DMS79 treated with DMSO at 0.1 percent for 48 hours (cell line): Measurements from ENCODE around the gene GALNT18.

ENCODE experiments used
- DNase-seq: peaks from one replicate; lab custom pipeline; 2025; lab: John Stamatoyannopoulos, UW

GALNT18 gene

DNA sequence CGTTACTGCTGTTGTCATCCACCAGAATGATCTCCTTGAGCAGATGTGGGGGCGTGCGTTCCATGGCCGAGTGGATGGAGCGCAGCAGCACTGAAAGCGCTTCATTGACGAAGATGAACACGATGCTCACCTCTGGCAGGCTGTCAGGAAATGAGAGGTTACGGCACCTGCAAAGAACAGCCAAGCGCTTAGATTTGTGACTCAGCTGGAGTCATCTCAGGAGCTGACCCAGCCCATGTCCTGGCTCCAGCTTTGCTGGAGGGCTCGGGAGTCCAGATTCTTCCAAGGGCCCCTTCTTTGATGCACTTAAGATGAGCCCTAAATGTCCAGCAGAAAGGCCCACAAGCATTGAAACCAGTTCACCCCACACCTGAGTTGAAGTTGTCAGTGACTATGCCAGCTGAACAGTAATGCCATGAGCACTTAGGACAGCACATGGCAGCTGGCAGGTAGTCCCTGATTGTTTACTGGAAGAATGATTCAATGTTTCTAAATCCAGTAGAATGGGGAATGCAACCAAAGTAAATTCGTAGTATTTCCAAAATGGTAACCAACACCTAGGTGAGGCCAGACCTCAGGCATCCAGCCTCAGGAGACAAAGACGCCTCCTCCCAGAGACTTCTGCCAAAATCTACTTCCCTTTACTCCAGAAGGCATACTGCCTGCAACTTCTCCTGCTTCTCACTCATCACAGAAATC is 189.0 kb downstream of the GALNT18 start:
- no peak for DNase-seq

DNA sequence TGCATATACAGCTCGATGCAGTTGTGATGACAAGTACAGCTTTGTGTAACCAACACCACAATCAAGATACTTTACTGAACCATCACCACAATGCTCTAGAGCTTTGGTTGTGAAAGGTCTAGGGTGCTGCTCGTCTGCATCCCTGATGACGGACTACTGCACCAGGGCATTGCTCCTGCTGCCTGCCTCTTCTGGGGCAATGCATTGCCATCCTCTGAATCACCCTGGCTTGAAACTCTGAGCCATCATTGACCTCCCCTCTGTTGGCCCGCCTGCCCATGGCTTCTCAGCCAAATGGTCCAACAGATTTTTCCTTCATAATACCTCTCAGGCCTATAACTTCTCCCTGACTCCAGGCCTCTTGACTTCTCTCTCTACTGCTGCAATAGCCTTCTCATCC is 191.4 kb downstream of the GALNT18 start:
- DNase-seq, result no peak

DNA sequence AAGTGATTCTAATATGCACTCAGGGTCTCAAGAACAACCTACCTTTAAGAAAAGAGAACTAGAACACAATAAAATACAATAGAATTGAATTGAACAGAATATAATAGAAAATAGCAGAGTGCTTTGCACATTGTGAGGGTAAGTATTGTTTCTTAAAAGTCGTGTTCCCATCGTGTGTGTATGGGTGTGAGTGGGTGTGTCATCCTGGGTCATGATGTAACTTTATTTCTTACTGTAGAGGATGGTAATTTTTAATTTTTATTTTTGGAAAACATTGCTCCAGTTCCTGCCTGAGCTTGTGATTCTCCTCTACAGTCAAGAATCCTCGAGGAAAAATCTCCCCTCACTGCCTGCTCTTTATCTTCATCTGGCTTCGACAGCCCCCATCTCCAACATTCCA is 193.1 kb downstream of the GALNT18 start:
- DNase-seq, result no peak

GRCh38 chr11:11427542-11427941 is 194.3 kb downstream of the GALNT18 start:
- DNase-seq, result peak; percentile 27

DNA sequence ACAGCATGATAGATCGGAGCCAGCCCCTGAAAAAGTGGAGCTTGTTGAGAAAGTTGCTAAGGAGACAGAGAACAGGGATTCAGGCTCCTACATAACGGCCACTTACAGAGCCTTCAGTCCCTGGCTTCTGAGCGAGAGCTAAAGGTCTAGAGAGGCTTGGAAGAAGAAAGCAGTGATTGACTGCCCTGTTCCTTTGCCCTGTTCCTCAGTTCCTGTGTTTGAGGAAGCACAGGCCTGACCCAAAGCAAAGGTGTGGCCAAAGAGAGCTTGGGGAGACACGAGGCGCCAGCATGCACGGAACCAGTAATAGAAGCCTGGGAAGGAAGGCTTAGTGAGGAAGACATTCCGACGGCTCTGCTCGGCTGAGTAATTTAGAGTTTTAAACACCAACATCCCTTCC is 194.7 kb downstream of the GALNT18 start:
- DNase-seq, result no peak

- no peak for DNase-seq
Measured at GRCh38 chr11:11426226-11426952, 195.4 kb downstream of the GALNT18 start.

GRCh38 chr11:11425806-11426205 is 196.0 kb downstream of the GALNT18 start:
- no peak for DNase-seq

GRCh38 chr11:11424688-11425087 is 197.1 kb downstream of the GALNT18 start:
- DNase-seq, result no peak

DNA sequence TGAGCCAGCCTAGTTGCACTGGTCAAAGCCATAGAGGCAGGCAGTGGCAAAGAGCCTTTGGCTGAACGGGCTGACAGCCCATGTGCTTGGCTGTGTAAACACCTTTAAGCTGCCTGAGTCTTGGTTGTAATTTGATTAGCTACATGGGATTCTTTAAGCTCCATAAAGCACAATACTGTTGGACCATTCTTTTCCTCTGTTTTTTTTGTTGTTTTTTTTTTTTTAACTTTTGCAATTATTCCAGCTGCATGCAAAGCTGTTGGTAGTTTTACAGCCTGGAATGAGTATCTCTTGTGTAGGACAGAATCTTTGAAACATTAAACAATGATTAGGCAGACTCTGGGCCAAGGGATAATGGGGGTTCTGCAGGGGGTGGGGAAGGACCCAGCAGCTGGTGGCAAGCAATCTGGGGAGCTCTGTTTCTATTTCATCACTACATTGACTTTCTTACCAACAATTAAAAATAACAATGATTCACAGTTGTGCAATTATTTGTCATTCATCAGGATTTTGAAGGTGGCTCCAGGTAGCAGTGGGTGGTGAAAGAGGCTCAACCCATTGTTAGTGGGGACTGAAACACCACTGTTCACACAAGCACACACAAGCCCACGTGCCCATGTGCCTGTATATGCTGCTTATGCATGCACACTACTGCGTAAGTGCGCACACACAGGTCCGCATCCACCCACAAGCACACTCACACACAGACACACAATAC is 199.2 kb downstream of the GALNT18 start:
- peak; percentile 81 for DNase-seq

DNA sequence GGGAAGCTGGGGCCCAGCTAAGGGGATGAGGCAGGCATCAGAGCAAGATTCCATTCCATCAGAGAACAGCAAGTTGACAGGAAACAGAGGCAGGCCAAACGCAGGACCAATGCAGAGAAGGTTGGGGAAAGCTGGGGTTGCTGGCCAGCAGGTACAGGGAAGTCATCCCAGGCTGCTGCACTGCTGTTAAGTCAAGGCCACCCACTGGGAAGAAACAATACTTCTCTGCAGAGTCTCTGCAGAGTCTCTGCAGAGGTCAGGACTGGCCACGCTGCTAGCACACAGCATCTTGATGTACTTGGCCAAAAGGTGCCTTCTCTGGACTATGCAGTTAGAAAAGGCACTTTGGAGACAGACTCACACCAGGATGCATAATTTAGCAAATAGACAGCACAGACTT is 200.3 kb downstream of the GALNT18 start:
- no peak for DNase-seq

DNA sequence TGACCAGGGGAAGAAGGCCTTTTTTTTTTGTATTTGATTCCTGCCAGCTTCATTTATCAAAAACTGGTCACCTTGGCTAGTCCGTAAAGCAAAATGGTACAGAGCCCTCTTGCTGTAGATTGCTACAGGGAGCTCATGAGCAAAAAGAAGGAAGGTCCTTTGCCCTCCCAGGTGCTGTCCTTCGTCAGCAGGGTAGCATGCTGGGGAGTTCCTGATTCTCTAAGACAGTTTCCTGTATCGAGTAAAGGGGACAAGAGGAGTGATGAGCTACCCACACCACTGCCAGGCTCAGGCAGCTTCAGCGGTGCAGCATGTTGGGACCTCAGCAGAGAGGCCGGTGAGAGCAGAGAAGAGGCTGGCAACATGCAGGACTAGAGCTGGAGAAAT is 200.9 kb downstream of the GALNT18 start:
- DNase-seq, result no peak

- DNase-seq, result peak; percentile 75
Measured at GRCh38 chr11:11420191-11420898, 201.5 kb downstream of the GALNT18 start.

GRCh38 chr11:11419747-11420146 is 202.1 kb downstream of the GALNT18 start:
- DNase-seq, result no peak

DNA sequence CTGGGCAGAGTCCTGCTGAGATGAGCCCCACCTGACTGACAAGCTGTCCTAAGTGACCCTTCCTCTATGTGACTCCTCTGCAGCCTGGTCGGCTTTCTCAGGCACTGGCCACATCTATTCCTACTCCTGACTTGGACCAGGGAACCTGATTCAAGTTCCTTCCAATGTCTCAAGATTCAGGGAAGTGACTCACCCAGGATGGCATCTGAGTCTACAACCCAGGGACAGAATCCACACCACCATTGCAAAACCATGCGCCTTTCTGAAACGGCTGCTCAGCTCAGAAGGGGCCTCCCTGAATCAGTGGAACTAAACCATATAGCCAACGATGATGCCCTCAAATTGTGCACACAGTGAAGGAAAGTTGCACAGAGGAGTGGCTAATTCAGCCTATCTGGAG is 204.9 kb downstream of the GALNT18 start:
- no peak for DNase-seq

- DNase-seq, result no peak
Measured at GRCh38 chr11:11416502-11416901, 205.3 kb downstream of the GALNT18 start.

DNA sequence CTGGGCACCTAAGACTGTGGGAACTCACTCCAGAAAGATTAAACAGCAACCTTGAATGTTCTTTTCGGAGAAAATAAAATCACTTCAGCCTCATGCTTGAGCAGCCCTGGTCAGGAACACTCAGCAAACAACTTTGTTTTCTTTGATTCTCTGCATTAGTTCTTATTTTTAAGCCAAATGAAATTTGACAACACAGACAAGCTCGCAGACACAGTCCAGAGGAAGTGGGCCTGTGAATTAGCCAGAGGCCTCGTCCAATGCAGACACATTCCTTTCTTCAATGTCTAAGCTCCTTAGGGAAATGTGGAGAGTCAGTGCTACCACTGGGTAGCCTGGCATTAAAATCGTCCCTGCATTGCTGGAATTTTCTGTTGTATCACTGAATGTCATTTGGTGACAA is 205.9 kb downstream of the GALNT18 start:
- no peak for DNase-seq

GRCh38 chr11:11414996-11415395 is 206.8 kb downstream of the GALNT18 start:
- no peak for DNase-seq

DNA sequence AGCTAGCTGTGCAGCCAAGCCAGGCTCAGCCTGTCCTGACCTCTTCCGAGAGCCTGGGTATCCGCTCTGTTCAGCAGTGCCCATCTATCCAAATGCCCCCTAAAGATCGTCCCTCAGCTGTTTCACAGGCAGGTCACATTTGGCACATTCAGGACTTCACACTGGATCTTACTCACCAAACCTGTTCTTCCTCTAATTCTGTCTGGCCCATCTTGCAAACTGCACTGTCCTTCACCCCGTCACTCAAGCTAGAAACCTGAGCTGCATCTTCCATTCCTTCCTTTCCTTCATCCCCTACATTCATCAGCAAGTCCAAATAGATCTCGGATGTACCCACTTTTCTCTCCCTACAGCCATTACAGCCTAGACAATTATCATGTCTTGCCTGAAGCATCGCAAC is 208.0 kb downstream of the GALNT18 start:
- no peak for DNase-seq

GRCh38 chr11:11411401-11411985 is 210.3 kb downstream of the GALNT18 start:
- DNase-seq, result peak; percentile 77

- peak; percentile 92 for DNase-seq
Measured at GRCh38 chr11:11409901-11410300, 211.9 kb downstream of the GALNT18 start.

DNA sequence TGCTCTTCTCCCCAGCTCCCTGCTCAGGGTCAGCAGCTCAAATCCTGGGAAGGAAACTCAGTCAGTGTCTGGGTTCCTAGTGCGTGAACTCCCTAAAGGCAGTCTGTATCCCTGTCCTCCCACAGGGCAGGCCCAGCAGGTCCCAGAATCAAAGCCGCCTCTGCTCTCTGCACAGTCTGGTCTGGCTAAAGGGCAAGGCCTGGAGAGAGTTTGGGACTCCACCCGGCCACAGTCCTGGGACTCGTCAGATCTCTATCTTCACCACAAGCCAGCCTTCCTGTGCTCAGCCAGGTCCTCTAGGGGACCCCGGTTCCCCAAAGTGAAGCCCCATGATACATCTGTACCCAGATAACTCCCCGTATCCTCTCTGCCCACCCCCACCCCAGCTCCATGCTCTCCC is 212.6 kb downstream of the GALNT18 start:
- no peak for DNase-seq
